SK-N-SH (cell line): Measurements from ENCODE around the gene PUS10. TPM values are rescaled to one million over a fixed set of nuclear protein-coding genes. Genes with fewer than 3 reads are reported as not detected.

ENCODE experiments used
- CTCF ChIA-PET: fragments of 300-600, 350-600 bp; formaldehyde crosslinking; extraction: SDS; loops from one replicate; lab custom pipeline; 2021; lab: Yijun Ruan, JAX
- POLR2A ChIA-PET: fragments of 350-600 bp; sonication (Branson Sonifier 250); formaldehyde crosslinking; extraction: SDS; loops from one replicate; lab custom pipeline; 2020; ENCODE audit warnings: antibody characterized with exemption, inconsistent platforms; lab: Yijun Ruan, JAX
- DNase-seq: peaks from one replicate; pipeline ENCODE4 v3.0.0; 2012
- H2AFZ ChIP-seq: fragments of 200-600 bp; sonication (generic); 2 replicates; pipeline ENCODE4 v1.8.1; 2016; ENCODE audit warnings: antibody characterized with exemption, mild to moderate bottlenecking, low read depth
- H3F3A ChIP-seq: fragments of 200-600 bp; sonication (generic); replicated peaks from 2 replicates; pipeline ENCODE3; 2016; ENCODE audit warnings: antibody characterized with exemption, mild to moderate bottlenecking; ENCODE audit not compliant: insufficient read depth
- H3K27ac ChIP-seq, 2 experiments: fragments of 200-500 bp in 1 of 2; fragments of 200-600 bp in 1 of 2; sonication (Bioruptor generic) in 1 of 2; sonication (generic), shearing (Covaris generic) in 1 of 2; 2 replicates each; pipeline versions ENCODE4 v1.5.1 to v1.6.1; 2014 to 2016; ENCODE audit warnings: low read depth in 2 of 2, inconsistent platforms in 1 of 2, low read length in 1 of 2, mild to moderate bottlenecking in 1 of 2, mixed read lengths in 1 of 2
- H3K27me3 ChIP-seq: fragments of 200-600 bp; sonication (generic), shearing (Covaris generic); 2 replicates; pipeline ENCODE4 v1.6.1; 2016; ENCODE audit warnings: mixed run types; ENCODE audit not compliant: insufficient read depth
- H3K36me3 ChIP-seq, 2 experiments: fragments of 200-500 bp in 1 of 2; fragments of 200-600 bp in 1 of 2; sonication (Bioruptor generic) in 1 of 2; sonication (generic) in 1 of 2; replicated peaks in 1 of 2; 2 replicates each; pipeline versions ENCODE3 to v1.5.1; 2014 to 2016; ENCODE audit warnings: low read length in 1 of 2, mild to moderate bottlenecking in 1 of 2; ENCODE audit not compliant: insufficient read depth in 2 of 2, control insufficient read depth in 1 of 2
- H3K4me1 ChIP-seq, 2 experiments: fragments of 200-500 bp in 1 of 2; fragments of 200-600 bp in 1 of 2; sonication (Bioruptor generic) in 1 of 2; sonication (generic), shearing (Covaris generic) in 1 of 2; 2 replicates each; pipeline versions ENCODE4 v1.5.1 to v1.6.1; 2014 to 2016; ENCODE audit warnings: low read depth in 1 of 2, low read length in 1 of 2, mixed run types in 1 of 2; ENCODE audit not compliant: insufficient read depth in 2 of 2, control insufficient read depth in 1 of 2
- H3K4me2 ChIP-seq: fragments of 200-600 bp; sonication (generic), shearing (Covaris generic); 2 replicates; pipeline ENCODE4 v1.6.1; 2017; ENCODE audit warnings: mixed run types
- H3K4me3 ChIP-seq, 2 experiments: fragments of 200-500 bp in 1 of 2; fragments of 200-600 bp in 1 of 2; sonication (Bioruptor generic) in 1 of 2; sonication (generic), shearing (Covaris generic) in 1 of 2; 2 replicates each; pipeline versions ENCODE4 v1.5.1 to v1.8.1; 2014 to 2016; ENCODE audit warnings: low read depth in 2 of 2, inconsistent platforms in 1 of 2, low read length in 1 of 2, mild to moderate bottlenecking in 1 of 2, mixed read lengths in 1 of 2, moderate library complexity in 1 of 2
- H3K79me2 ChIP-seq: fragments of 200-600 bp; sonication (generic); 2 replicates; pipeline ENCODE4 v1.8.1; 2017; ENCODE audit warnings: mild to moderate bottlenecking; ENCODE audit not compliant: insufficient read depth
- H3K9ac ChIP-seq: fragments of 200-600 bp; sonication (generic); 2 replicates; pipeline ENCODE4 v1.6.1; 2017; ENCODE audit warnings: mixed run types
- H3K9me2 ChIP-seq: fragments of 200-600 bp; sonication (generic); 2 replicates; pipeline ENCODE4 v1.6.1; 2017; ENCODE audit warnings: mixed run types
- H3K9me3 ChIP-seq: fragments of 200-600 bp; sonication (generic); 2 replicates; pipeline ENCODE4 v1.6.1; 2017; ENCODE audit warnings: mixed run types, mild to moderate bottlenecking, moderate library complexity
- H4K20me1 ChIP-seq: fragments of 200-600 bp; sonication (generic); 2 replicates; pipeline ENCODE4 v1.6.1; 2017; ENCODE audit warnings: mild to moderate bottlenecking, mixed run types; ENCODE audit not compliant: insufficient read depth
- CHD2 ChIP-seq: fragments of 150-350 bp; IDR thresholded peaks from 2 replicates; pipeline ENCODE4 v1.6.1; 2018; ENCODE audit warnings: low read length; ENCODE audit not compliant: partially characterized antibody
- EP300 ChIP-seq, 2 experiments: IDR thresholded peaks; 2 replicates each; pipeline versions ENCODE4 v1.4.0 to v1.6.1; 2012; ENCODE audit warnings: borderline replicate concordance in 1 of 2, low read depth in 1 of 2, low read length in 1 of 2
- EZH2phosphoT487 ChIP-seq: fragments of 200-600 bp; sonication (generic); IDR thresholded peaks from 2 replicates; pipeline ENCODE4 v1.6.1; 2017; ENCODE audit warnings: low read depth, mixed run types, mild to moderate bottlenecking, antibody characterized with exemption, moderate library complexity, borderline replicate concordance
- FOSL2 ChIP-seq: IDR thresholded peaks from 2 replicates; pipeline ENCODE4 v1.4.0; 2012; ENCODE audit warnings: low read depth, mild to moderate bottlenecking, moderate library complexity, borderline replicate concordance
- FOXM1 ChIP-seq: IDR thresholded peaks from 2 replicates; pipeline ENCODE4 v1.4.0; 2012; ENCODE audit warnings: low read depth, mild to moderate bottlenecking
- GABPA ChIP-seq: IDR thresholded peaks from 2 replicates; pipeline ENCODE4 v1.4.0; 2012; ENCODE audit warnings: low read depth, mild to moderate bottlenecking
- GATA2 ChIP-seq: sonication (generic); formaldehyde crosslinking; IDR thresholded peaks from 2 replicates; pipeline ENCODE4 v1.5.0; 2020; ENCODE audit warnings: mild to moderate bottlenecking, missing genetic modification reagents
- IRF3 ChIP-seq: fragments of 150-350 bp; IDR thresholded peaks from 2 replicates; pipeline ENCODE4 v1.6.1; 2016; ENCODE audit warnings: mild to moderate bottlenecking, low read depth, low read length
- MEF2A ChIP-seq: IDR thresholded peaks from 2 replicates; pipeline ENCODE4 v1.4.0; 2012; ENCODE audit warnings: low read depth, borderline replicate concordance
- MXI1 ChIP-seq: IDR thresholded peaks from 2 replicates; pipeline ENCODE4 v1.6.1; 2012; ENCODE audit warnings: mild to moderate bottlenecking, low read depth, low read length, improper control_type of control experiment
- NFIC ChIP-seq: IDR thresholded peaks from 2 replicates; pipeline ENCODE4 v1.4.0; 2012; ENCODE audit warnings: borderline replicate concordance
- NRF1 ChIP-seq: IDR thresholded peaks from 2 replicates; pipeline ENCODE4 v1.6.1; 2012; ENCODE audit warnings: low read depth, mild to moderate bottlenecking, low read length
- POLR2AphosphoS5 ChIP-seq: IDR thresholded peaks from 2 replicates; pipeline ENCODE4 v1.6.1; 2012; ENCODE audit warnings: low read depth, low read length
- RAD21 ChIP-seq: IDR thresholded peaks from 2 replicates; pipeline ENCODE4 v1.6.1; 2012; ENCODE audit warnings: mild to moderate bottlenecking, low read length
- RCOR1 ChIP-seq: fragments of 150-350 bp; IDR thresholded peaks from 2 replicates; pipeline ENCODE4 v1.6.1; 2017; ENCODE audit warnings: antibody characterized with exemption, low read length
- RXRA ChIP-seq: IDR thresholded peaks from 2 replicates; pipeline ENCODE4 v1.4.0; 2012; ENCODE audit warnings: low read depth, mild to moderate bottlenecking, borderline replicate concordance
- SMC3 ChIP-seq: IDR thresholded peaks from 2 replicates; pipeline ENCODE4 v1.6.1; 2012; ENCODE audit warnings: low read depth, low read length, improper control_type of control experiment
- TCF12 ChIP-seq: IDR thresholded peaks from 2 replicates; pipeline ENCODE4 v1.4.0; 2012
- USF2 ChIP-seq: fragments of 150-350 bp; IDR thresholded peaks from 2 replicates; pipeline ENCODE4 v1.6.1; 2017; ENCODE audit warnings: antibody characterized with exemption, low read length, low read depth, borderline replicate concordance
- YY1 ChIP-seq: IDR thresholded peaks from 2 replicates; pipeline ENCODE4 v1.4.0; 2012; ENCODE audit warnings: low read depth, mild to moderate bottlenecking
- WGBS: methylation state at CpG from one replicate; pipeline ENCODE4 v1.1.6; 2017; ENCODE audit warnings: low lambda C conversion rate; 5-methylcytosine and 5-hydroxymethylcytosine counted together
- polyA plus RNA-seq, 3 experiments: library from polyadenylated mRNA; depleted of rRNA; stranded (reverse); fragments of >200 nt; gene quantifications; 2 replicates each; pipeline ENCODE4 v1.2.3, GENCODE V29; 2012
- TF ChIP-seq, protein P1 (sequence below): IDR thresholded peaks from 2 replicates; pipeline ENCODE4 v1.4.0; 2012; ENCODE audit warnings: low read depth, borderline replicate concordance

PUS10 gene
- polyA plus RNA-seq, 1 of the 3 experiments (the other 2 are of a cell fraction): 2.8 TPM

- 17% methylated on average over 6 of the region's 6 CpGs for WGBS
- peak overlapping the region; percentile 79 to 95; a peak in 2 of 4 replicates for H3K27ac ChIP-seq
- peaks cover 0 to 4% of the 10 kb centered on the region in 2 experiments; a peak in 1 of 4 replicates for H3K4me1 ChIP-seq
- H3K27me3 ChIP-seq: no peaks in the 10 kb centered on the region
- no peak for DNase-seq
- ChIA-PET CTCF (no interaction called here), POLR2A (no interaction called here)
- peak overlapping the region; percentile 93 to 95 for H3K4me3 ChIP-seq
- no peaks in the 10 kb centered on the region for H3K9me2 ChIP-seq
- peaks cover 7% of the 10 kb centered on the region for H3F3A ChIP-seq
- peak overlapping the region; percentile 79 for H3K4me2 ChIP-seq
- peak overlapping the region; percentile 81 for H3K9ac ChIP-seq
- peaks cover 4% of the 10 kb centered on the region; the same call in 1 of the 2 replicates for H4K20me1 ChIP-seq
- peaks cover 2 to 25% of the 10 kb centered on the region in 2 experiments for H3K36me3 ChIP-seq
- peaks cover 82% of the 10 kb centered on the region for H3K79me2 ChIP-seq
- TF ChIP-seq MEF2A (no peak), CHD2 (no peak), GABPA (no peak), POLR2AphosphoS5 (no peak), RCOR1 (no peak), NFIC (no peak), SMC3 (no peak), GATA2 (CRISPR knock-in tag) (no peak)
- TF ChIP-seq, protein P1, sequence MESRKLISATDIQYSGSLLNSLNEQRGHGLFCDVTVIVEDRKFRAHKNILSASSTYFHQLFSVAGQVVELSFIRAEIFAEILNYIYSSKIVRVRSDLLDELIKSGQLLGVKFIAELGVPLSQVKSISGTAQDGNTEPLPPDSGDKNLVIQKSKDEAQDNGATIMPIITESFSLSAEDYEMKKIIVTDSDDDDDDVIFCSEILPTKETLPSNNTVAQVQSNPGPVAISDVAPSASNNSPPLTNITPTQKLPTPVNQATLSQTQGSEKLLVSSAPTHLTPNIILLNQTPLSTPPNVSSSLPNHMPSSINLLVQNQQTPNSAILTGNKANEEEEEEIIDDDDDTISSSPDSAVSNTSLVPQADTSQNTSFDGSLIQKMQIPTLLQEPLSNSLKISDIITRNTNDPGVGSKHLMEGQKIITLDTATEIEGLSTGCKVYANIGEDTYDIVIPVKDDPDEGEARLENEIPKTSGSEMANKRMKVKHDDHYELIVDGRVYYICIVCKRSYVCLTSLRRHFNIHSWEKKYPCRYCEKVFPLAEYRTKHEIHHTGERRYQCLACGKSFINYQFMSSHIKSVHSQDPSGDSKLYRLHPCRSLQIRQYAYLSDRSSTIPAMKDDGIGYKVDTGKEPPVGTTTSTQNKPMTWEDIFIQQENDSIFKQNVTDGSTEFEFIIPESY: no peak
- H2AFZ ChIP-seq: no peak overlapping the region
- no peaks in the 10 kb centered on the region for H3K9me3 ChIP-seq
Measured at GRCh38 chr2:61018798-61019197, 743 bp upstream of the PUS10 start.

DNA sequence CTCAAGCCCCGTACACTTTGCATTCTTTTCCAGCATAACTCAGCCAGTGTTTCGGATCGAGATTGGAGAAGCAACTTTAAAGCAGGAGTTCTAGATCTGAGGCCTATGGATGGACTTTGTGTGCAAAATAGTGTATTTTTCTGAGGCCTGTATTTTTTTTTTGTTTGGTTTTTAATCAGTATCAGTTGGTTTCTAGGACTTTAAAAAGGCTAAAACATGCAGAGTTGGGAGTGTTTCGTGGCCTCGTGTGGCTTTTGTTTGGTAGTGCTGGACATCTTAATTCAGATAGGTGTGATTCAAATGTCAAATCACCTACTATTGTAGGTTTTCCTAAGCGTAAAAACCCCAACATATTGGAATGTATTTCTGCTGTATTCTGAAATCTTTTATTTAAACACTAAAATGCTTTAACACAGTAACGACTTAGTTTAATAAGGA lies 282 bp upstream of the PUS10 start:
- H3K27ac ChIP-seq: peak overlapping the region; percentile 79 to 95
- ChIA-PET CTCF (interaction anchor here (1.7 kb wide), 1 partner anchor 20 kb away, joined by 7 read pairs; no protein-coding TSS in a partner anchor), POLR2A (no interaction called here)
- H4K20me1 ChIP-seq: peaks cover 4% of the 10 kb centered on the region; the same call in 1 of the 2 replicates
- peak overlapping the region; percentile 93 to 95 for H3K4me3 ChIP-seq
- H3K9me2 ChIP-seq: no peaks in the 10 kb centered on the region
- WGBS: 0% methylated on average over 7 of the region's 7 CpGs
- H3K9ac ChIP-seq: peak overlapping the region; percentile 81
- H3F3A ChIP-seq: peaks cover 7% of the 10 kb centered on the region
- peak overlapping the region; percentile 79 for H3K4me2 ChIP-seq
- H3K4me1 ChIP-seq: peaks cover 0 to 4% of the 10 kb centered on the region in 2 experiments; a peak in 1 of 4 replicates
- DNase-seq: peak; percentile 9
- peak overlapping the region; percentile 96 for H2AFZ ChIP-seq
- H3K27me3 ChIP-seq: no peaks in the 10 kb centered on the region
- TF ChIP-seq CHD2: no peak
- TF ChIP-seq TCF12: no peak
- TF ChIP-seq IRF3: no peak
- no peak for TF ChIP-seq NRF1
- no peak for TF ChIP-seq RCOR1
- TF ChIP-seq RXRA: no peak
- no peak for TF ChIP-seq SMC3
- TF ChIP-seq EP300 (IDR thresholded peaks at IDR 0.05; ENCODE audit: borderline replicate concordance in 1 of 2, low read depth in 1 of 2, low read length in 1 of 2): no peak
- no peak for TF ChIP-seq USF2
- TF ChIP-seq FOSL2: no peak
- no peak for TF ChIP-seq RAD21
- no peak for TF ChIP-seq YY1
- TF ChIP-seq MXI1: no peak
- TF ChIP-seq FOXM1: no peak
- no peak for TF ChIP-seq EZH2phosphoT487
- TF ChIP-seq, protein P1: no peak
- TF ChIP-seq POLR2AphosphoS5: no peak
- TF ChIP-seq NFIC: no peak
- peaks cover 2 to 23% of the 10 kb centered on the region in 2 experiments for H3K36me3 ChIP-seq
- peaks cover 77% of the 10 kb centered on the region for H3K79me2 ChIP-seq
- no peaks in the 10 kb centered on the region for H3K9me3 ChIP-seq
